ENCODE results near the gene UBTD1.

Gene UBTD1

DNA sequence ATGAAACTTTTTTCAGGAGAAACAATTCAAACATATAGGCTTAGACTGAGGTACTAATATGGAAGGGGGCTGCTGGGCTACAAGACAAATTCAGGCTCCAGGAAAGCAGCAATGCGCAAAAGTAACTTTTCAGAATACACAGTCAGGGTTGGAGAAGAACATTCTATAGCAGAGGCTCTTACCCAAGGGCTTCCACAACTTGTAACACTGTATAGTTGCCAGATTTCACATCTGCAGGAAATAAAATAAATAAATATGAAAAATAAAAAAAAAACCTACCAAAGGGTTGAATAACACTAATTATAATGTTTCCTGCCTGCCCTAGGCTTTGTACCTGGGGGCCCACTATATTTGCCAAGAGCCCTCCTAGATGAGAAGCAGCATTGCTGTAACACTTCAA lies 14.8 kb upstream of the UBTD1 start:
- DNase-seq = no peak

DNA sequence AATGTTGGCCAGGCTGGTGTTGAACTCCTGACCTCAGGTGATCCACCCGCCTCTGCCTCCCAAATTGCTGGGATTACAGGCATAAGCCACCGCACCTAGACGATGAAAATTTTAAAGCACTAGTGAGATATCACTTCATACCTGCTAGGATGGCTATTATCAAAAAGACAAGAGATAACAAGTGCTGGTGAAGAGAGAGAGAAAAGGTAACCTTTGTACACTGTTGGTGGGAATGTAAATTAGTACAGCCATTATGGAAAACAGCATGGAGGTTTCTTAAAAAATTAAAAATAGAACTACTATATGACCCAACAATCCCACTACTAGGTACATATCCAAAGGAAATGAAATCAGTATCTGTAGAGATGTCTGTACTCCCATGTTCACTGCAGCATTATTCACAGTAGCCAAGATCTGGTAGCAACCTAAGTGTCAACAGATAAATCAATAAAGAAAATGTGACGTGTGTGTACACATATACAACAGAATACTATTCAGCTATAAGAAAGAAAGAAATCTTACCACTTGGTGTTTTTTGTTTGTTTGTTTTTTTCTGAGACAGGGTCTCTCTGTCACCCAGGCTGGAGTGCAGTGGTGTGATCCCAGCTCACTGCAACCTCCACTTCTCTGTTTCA lies 13.0 kb upstream of the UBTD1 start:
- DNase-seq = no peak

DNA sequence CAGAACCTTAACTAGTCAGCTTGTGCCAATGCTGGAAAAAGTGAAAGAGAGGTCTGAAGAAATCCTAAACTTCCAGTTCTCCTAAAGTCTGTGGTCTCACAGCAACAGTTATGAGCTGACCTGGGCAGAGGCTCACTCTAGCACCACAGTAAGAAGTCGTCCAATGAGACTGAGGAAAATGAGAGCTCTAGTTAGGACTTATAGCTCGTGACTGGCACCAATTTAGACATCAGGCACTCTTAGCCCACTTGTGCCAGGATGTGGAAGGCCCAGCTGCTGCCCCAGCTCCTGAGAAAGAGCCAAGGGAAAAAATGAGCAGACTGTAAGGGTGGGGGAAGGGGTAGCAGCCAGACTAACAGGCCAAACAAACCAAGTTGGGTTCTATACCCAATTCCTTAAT lies 8.1 kb upstream of the UBTD1 start:
- DNase-seq = no peak

DNA sequence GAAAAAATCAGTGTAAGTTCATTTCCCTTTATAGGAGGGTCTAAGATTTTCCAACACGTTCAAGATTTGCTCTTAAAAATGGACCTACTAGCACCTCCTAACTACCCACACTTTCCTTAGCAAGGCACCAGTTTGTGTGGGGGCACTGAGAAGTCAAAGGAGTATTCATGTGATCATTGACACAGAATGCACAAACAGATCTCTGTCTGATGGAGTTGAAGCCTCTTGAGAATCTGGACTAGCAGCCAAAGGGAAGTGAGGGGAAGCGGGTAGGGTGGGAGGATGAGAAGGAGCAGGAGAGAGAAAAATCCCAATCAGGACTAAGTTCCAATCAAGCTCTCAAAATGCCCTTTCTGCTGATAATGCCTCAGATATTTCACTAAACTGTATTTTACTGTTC lies 4.6 kb upstream of the UBTD1 start:
- no peak for DNase-seq

DNA sequence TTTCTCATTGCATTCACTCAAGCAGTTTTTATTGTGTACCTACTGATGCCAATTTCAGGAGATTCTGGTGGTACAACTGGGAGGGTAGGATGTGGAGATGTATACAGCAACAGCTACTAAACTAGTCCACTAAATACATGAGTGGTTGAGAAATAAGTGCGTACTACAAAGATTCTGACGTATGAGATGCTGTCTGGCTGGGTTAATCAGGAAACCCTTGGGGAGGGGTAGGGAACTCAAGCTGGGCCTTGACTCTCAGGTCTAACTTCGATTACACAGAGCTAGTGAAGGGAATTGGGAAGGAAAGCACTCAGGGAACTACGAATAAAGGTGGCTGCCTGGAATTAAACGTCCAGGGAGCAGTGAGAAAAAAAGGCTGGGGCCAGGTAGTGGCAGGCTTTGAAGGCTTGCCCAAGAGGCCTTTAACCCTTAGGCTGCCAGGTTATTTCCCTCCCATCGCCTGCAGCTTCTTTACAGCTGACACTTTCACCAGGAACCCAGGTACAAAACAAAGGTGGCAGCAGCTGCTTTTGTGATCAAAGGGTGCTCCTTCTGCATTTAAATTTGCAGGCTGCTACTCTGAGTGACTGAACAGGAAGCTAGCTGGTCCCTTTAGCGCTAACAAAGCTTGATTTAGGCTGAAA lies 3.7 kb upstream of the UBTD1 start:
- DNase-seq = no peak

DNA sequence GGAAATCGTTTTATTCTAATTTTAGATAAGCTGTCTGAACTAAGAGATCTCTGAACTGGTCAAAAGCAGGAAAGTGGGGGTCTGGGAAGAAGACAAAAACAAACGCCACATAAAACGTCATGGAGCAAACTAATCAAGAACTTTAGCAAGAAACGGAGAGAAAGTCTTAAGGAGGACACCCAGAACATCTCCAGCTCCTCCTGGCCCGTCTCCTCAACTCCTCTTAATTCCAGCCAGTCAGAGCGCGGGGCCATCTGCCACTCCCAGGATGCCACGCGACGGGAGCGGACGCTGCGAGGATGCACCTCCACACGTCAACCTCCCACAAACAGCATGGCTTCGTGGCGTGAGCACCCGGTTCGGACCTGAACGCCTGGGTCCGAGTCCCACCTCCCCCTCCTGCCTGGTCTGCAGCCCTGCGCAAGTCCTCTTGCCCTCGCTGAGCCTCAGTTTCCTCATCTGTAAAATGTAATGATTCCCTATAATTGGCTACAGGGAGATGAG lies 1.1 kb upstream of the UBTD1 start:
- peak; percentile 74 for DNase-seq

DNA sequence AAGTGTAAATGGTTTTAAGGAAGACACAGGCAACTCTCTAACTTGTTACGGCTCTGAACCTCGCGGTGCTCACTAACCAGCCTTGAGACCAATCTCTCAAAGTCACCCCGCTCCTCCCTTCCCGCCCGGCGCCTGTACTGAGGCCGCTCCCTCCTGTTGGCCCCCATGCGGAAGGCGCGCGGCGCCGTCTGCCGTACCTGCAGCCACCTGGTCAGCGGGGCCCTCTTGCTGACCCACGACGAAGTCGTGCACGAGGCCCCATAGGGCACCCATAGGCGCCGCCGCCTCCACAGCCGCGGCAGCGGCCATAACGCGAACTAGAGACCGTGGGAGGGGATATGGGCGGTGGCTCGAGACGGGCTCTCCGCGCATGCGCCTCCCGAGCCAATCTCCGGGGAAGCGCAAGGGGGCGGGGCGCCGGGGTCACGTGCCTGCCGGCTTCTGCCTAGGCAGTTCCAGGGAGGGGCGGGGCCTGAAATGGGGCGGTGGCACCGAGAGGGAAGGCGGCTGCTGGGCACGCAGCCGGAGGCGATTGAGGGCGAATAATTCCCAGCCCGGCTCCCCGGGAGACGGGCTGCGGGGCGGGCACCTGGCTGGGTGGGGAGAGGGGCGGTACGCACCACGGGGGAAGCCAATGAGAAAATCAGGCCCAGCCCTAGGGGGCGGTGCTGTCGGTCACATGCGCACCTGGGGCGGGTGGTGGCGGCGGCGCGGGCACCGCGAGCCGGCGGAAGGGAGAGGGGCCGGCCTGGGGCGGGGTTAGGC lies 466 bp upstream of the UBTD1 start, which contains the start of gene MMS19:
Gene MMS19 (minus strand): TSS at position 347 of the 765 bp plus-strand sequence. CDS start 38 bp downstream, at position 309.
- DNase-seq = peak; percentile 100

DNA sequence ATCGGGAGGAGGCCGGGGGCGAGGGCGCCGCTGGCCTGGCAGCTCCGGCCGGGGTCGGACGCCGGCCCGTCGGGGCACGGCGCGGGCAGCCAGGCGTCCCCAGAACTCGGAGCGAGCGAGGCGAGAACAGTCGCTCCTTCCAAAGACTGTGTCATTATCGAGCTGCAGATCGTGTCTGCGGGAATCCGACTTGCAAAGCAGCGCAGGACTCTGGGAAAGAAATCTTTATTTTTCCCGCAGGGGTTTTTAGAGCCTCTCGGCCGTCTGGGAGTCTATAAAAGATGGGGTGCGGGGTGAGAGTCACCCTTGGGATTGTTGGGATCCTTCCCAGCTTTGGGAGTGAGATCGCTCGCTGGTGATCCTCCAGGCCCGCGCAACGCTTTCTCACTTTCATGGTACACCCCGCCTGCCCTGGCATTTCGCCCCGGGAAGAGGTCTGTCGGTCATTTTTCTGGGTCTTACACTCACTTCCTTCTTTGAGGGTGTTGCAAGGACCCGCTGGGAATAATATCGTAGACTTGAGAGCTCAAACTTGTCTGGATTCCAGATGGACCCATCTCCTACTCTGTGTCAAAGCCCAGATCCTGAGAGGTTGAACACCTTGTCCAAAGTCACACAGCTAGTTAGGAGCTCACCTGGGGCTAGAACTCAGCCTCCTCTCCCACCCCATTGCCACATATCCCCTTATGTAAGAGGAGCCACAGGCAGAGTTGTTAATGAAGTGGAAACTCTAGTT lies 1.0 kb downstream of the UBTD1 start:
- no peak for DNase-seq

DNA sequence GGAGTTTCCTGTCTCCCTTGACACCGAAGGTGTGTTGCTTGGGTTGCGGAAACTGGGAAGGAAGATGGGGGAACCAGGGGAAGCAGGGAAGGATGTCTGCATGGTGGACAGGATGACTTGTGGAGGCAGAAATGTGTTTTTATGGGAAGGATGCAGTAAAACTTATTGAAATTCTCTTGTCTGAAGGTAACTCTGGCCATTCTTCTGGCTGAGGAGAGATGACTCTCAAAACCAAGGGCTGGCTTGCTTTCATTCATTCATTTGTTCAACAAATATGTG lies 1.5 kb downstream of the UBTD1 start:
- DNase-seq = no peak

DNA sequence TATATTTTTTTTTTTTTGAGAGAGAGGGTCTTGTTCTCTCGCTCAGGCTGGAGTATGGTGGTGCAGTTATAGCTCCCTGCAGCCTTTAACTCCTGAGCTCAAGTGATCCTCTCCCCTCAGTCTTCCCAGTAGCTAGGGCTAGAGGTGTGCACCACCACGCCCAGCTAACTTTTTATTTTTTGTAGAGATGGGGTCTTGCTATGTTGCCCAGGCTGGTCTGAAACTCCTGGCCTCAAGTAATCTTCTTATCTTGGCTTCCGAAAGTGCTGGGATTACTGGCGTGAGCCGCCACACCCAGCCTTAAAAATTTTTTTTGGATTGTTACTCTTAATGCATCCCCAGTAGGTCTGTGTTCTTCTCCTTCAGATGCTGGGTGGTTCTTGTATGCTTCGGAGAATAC lies 4.2 kb downstream of the UBTD1 start:
- DNase-seq = no peak

DNA sequence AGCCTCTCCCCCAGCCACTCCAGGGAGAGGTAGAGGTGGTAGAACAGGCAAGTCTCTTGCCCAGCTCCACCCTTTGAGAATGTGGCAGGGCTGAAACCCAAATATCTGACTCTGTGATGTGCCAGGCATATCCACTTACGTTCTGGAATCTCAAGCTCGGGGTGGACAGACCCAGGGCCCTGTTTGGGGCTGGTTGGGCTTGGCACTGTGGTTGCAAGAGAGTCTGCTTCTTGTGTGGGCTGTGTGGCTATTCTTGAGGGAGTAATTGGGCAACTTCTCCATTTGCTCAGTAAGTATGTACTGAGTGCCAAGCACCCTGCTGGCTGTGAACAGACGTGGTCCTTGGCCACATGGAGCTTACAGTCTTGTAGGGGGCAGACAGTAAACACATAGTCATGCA lies 4.7 kb downstream of the UBTD1 start:
- DNase-seq = no peak

DNA sequence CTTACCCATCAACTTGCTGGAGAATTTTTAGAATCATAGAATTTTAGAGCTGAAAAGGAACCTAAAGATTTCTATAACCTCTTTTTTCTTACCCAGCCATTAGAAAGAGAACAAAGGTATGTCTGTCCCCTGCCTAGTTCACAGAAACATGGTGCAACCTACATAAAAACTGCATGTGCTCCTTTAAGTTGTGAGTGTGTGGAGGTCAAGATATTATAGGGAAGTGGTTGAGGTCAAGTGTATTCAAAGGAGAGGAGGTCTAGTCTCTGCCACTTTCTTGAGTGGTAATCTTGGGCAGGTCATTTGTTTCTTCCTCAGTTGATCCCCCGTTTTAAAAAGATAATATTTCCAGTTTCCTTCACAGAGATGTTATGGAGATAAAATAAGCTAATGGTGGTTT lies 6.4 kb downstream of the UBTD1 start:
- no peak for DNase-seq

DNA sequence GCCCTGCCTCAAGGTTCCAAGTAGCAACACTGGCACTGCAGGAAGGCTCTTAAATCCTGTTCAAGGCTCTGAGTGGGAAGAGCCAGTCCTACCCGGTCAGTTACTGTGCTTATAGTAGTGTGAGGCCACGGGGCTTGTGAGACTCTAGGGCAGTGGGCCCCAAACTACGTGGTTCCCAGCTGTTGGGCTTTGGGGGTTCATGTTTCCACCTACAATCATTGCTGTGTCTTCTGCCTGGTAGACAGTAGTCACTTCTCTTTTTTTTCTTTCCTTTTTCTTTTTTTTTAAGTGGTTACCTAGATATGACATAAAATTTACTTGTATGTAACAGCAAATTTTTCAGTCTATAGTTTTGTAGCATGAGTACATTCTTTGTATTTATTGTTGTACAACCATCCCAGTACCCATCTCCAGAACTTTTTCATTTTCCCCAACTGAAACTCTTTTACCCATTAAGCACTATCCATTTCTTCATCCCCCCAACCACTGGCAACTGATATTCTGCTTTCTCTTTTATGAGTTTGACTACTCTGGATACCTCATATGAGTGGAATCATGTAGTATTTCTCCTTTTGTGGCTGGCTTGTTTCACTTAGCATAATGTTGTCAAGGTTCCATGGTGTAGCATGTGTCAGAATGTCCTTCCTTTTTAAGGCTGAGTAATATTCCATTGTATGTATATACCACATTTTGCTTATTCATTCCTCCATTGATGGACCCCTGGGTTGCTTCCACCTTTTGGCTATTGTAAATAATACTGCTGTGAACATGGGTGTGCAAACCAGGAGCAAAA lies 7.7 kb downstream of the UBTD1 start:
- DNase-seq = no peak

DNA sequence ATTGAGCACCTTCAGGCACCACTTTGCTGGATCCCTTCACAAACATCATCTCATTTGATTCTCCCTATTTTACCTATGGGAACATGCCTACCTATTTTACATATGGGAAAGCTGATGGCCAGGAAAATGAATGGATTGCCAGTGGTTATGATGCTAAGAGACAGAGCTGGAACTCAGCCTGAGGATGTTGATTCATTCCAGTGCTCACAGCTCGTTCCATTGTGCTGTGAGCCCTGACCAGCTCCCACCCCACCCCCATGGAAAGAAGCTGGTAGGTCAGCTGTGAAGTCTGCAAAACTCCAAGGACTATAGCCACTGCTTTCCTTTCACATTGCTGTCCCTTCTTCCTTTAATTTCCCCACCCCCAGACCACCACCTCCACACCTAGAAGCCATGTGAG lies 9.6 kb downstream of the UBTD1 start:
- DNase-seq = no peak

DNA sequence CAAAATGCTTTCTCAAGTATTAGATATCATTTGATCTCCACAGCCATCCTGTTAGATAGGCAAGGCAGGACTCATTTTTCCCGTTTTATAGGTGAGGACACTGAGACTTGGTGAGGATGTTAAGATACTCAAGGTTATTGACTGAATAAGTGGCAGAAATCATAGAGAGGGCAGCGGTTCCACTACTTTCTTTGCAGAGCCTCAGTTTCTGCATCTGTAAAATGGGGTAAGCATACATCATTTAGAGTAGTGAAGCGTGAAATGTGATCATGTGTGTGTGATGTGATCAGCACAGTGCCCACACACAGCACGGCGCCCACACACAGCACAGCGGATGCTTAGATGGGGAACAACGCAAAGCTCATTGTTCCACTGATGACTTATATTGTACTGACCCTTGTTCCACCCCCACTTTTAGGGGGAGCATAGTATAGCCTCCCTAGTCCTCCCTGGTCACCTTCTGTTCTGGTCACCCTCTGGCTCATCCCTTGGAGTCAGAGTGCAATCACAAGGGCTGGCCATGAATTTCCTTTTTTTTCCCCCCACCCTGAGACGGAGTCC lies 10.5 kb downstream of the UBTD1 start:
- no peak for DNase-seq

DNA sequence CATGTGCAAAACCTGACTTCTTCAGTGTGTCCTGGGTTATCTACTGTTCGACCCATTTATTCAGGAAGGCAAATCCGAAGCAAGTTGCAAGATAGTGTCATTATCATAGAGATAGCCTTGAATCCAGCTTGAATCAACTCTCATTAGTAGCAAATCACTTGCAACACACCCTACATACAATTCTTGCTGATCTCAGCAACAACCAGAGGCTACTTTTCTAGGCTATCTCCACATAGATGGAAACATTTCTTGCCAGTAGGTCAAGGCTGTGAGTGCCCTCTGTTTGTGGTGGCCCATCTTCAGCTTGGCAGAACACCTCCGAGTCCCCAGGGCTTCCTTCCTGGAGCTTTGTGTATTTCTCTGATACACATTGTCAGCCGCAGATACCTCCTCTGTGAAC lies 12.0 kb downstream of the UBTD1 start:
- DNase-seq = no peak

DNA sequence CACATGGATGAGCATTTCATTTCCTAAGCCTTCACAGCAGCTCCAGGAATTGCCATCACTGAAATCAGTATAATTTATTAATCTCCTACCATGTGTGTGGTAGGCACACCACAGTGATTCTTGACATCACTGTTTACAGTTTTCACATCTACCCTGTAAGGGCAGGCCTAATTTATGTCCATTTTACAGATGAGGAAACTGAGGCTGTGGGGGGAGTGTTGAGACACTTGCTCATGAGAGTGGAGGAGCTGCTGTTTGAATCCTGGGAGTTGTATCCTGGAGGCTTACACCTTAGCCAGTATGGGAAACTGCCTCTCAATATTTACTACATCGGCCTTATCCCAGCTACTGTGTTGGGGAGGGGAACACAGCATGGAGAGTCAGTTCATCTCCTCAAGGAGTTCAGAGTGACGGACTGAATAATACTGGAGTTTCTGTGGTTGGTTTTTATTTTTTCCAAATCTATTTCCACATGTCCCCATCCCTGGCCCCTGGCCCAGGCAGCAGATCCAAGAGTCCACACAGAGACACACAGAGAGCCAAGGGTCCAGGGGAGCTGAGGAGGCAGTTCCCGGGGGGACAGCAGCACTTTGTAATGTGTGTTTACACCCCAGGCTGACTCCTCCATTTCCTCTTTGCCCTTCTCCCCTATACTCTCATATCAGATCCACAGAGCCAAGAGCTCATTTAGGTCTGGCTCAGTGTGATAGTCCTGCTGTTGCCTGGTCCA lies 13.2 kb downstream of the UBTD1 start:
- DNase-seq = no peak

DNA sequence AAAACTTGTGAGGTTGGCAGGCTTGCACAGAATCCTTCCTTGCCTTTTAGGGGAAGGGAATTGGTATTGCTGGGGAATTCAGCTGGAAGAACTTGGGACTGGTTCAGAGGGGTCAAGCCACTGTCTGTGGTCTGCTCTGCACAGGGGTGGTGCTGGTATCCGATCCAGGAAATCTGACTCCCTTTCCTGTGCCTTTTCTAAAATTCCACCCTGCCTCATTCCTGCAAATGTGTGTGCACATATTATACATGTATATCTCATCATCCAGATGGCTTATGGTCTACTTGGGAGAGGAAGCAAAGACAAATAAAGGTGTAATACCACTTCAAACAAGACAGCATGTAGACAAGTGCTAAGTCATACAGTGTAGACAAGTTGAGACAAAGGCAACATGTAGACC lies 14.3 kb downstream of the UBTD1 start:
- DNase-seq = no peak

DNA sequence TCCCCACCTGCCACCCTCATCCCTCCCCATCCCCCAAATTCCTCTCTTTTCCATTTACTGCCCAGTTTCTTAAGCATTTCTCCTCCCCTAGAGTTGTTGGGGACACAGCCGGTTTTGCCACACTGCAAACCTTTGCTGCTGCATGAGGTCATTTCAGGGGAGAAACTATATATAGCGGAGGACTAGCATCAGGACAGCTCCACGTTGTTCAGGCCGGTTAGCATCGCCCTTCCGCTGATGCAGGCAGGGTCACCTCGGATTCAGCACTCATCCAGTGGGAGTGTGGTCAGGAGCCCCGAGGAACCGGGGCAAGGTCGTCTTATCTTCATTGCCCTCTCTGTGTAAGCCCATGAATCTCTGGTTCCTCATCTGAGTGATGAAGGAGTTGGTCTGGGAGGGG lies 15.6 kb downstream of the UBTD1 start:
- no peak for DNase-seq

DNA sequence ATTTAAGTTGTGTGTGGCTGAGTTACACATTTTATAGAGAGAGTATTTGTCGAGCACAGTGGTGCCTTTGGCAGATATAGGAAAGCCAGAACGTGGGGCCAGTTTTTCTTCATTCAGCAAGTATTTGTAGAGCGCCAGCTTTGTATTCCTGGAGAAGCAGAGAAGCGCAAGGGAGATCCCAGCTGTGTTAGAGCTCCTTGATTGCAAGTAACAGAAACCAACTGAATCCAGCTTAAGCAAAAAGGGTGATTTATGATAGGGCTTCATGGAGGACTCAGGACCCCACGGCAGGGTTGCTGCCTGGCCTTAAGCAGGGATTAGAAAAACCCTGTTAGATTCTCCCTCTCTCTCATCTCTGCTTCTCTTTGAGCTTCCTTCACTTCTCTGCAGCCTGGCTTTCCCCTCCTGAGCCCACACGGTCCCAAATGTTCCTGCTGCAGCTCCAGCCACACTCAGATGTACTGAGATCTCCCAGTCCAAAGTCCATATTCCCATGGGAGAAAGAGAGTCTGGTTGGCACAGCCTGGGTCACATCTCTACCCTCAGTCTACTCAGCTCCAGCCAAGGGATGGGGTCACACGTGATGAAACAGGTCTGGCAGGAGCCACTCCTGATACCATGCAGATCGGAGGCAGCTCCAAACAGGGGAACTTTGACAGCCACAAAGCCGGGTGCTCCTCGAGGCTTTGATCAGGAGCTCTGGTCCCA lies 16.7 kb downstream of the UBTD1 start:
- no peak for DNase-seq

Measured in stimulated activated naive CD4-positive, alpha-beta T cell treated with Interleukin-2 at 50 U/mL for 16 hours (primary cell).